ENCODE data around the gene VPS26B. TPM values are rescaled to one million over a fixed set of nuclear protein-coding genes. Genes with fewer than 3 reads are reported as not detected.

Gene VPS26B
- total RNA-seq (25.7 and 28.2 TPM in 2 replicates), polyA plus RNA-seq (29.5 and 37.3 TPM in 2 replicates)

DNA sequence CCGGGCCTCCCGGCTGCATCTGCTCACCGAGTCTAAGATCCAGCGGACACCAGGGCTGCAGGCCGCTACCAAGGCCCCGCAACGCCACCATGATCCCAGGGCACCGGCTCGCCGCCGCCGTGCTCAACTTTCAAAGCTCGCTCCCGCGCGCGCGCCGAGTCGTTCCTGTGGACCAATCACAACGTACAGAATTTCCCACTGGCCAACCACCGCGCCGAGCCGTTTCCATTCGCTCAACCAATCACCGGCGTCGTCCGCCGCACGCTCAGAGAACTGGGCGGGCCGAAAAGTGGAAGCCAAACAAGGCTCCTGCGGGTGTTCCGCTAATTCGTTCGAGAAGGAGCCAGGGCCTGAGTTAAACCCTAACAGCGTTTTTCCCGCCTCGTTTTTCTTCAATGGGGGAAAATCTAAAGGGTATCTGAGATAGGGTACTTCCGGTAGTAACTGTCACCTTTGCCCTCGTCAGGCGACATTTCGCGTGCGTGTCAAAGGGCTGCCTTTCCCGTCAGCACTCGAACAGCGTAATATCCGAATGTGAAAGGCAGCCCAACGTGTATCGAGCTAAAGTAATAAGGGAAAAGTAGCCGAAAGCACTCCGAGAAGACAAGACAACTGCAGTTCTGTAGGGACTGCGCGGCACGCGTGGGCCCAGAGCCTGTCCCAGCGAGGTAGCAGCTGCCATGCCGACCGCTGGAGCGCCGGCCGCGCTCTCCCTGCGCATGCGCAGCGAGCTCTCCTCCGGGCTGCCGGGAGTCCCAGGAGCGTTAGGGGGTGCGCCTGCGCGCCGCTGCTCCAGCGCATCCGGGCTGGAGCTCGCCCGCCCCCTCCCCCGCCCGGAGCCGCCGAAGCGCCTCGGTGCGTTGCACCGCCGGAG, at the start of gene VPS26B, which contains the start of gene NCAPD3:
TSS of gene VPS26B (plus strand) at position 836 of the 874 bp plus-strand sequence. CDS start 452 bp downstream, outside the sequence.
TSS of gene NCAPD3 (minus strand) at position 132 of the 874 bp plus-strand sequence. CDS start at position 91, 41 bp downstream.
- Histone ChIP-seq H4K20me1 (ENCODE audit: insufficient read depth, poor library complexity, severe bottlenecking) (peaks cover 25% of the 10 kb centered on the region), H3K4me2 (peak within 1 kb of the TSS; percentile 98), H3K27ac (peak within 1 kb of the TSS; percentile 86), H3K9me3 (ENCODE audit: low read depth) (no peaks in the 10 kb centered on the region), H3K4me3 (peak within 1 kb of the TSS; percentile 78), H3K36me3 (replicated peaks; ENCODE audit: insufficient read depth, low read depth) (no peaks in the 10 kb centered on the region), H3K4me1 (ENCODE audit: insufficient read depth) (peaks cover 17% of the 10 kb centered on the region), H3K79me2 (peaks cover 68% of the 10 kb centered on the region), H2AFZ (peak within 1 kb of the TSS; percentile 87), H3K9me2 (replicated peaks; ENCODE audit: insufficient read depth) (no peaks in the 10 kb centered on the region), H3K27me3 (no peaks in the 10 kb centered on the region)
- peak; percentile 98 for DNase-seq (ENCODE audit: low spot score)
- no peak for TF ChIP-seq EZH2 (IDR thresholded peaks at IDR 0.05; ENCODE audit: borderline replicate concordance)
- TF ChIP-seq, protein P1, sequence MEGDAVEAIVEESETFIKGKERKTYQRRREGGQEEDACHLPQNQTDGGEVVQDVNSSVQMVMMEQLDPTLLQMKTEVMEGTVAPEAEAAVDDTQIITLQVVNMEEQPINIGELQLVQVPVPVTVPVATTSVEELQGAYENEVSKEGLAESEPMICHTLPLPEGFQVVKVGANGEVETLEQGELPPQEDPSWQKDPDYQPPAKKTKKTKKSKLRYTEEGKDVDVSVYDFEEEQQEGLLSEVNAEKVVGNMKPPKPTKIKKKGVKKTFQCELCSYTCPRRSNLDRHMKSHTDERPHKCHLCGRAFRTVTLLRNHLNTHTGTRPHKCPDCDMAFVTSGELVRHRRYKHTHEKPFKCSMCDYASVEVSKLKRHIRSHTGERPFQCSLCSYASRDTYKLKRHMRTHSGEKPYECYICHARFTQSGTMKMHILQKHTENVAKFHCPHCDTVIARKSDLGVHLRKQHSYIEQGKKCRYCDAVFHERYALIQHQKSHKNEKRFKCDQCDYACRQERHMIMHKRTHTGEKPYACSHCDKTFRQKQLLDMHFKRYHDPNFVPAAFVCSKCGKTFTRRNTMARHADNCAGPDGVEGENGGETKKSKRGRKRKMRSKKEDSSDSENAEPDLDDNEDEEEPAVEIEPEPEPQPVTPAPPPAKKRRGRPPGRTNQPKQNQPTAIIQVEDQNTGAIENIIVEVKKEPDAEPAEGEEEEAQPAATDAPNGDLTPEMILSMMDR (IDR thresholded peaks at IDR 0.05; ENCODE audit: poor library complexity): no peak
- no peak for TF ChIP-seq EZH2phosphoT487 (IDR thresholded peaks at IDR 0.05; ENCODE audit: low read depth, severe bottlenecking, unreplicated experiment)
- under 1% methylated on average over 61 of the region's 89 CpGs for WGBS (ENCODE audit: low lambda C conversion rate, missing lambda C conversion rate)

DNA sequence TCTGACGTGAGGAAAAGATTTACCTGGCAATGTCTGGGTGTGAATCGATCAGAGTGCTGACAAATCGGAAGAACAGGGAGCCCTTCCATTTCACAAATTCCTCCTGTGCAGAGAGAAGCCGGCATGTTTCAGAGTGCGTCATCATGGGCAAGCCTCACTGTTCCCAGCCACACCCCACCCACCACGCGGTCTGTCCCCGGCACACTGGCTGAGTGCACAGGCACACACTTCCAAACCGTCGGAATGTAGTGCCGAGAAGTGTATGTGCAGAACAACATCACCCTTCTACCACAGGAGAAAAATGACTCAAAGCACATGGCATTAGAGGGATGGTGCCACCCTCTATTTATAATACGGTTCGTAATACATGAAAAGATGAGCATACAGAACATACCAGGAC, 48.2 kb upstream of the VPS26B start:
- H3K4me1 ChIP-seq (ENCODE audit: insufficient read depth): no peaks in the 10 kb centered on the region
- no peak overlapping the region for H2AFZ ChIP-seq
- no peak overlapping the region for H3K4me3 ChIP-seq
- H3K9me3 ChIP-seq (ENCODE audit: low read depth): no peaks in the 10 kb centered on the region
- DNase-seq (ENCODE audit: low spot score): no peak
- H3K27me3 ChIP-seq: no peaks in the 10 kb centered on the region
- no peak overlapping the region for H3K4me2 ChIP-seq
- H3K79me2 ChIP-seq: no peaks in the 10 kb centered on the region
- no peaks in the 10 kb centered on the region for H3K36me3 ChIP-seq (replicated peaks; ENCODE audit: insufficient read depth, low read depth)
- TF ChIP-seq, protein P1 (IDR thresholded peaks at IDR 0.05; ENCODE audit: poor library complexity): no peak
- TF ChIP-seq EZH2 (IDR thresholded peaks at IDR 0.05; ENCODE audit: borderline replicate concordance) (no peak), EZH2phosphoT487 (IDR thresholded peaks at IDR 0.05; ENCODE audit: low read depth, severe bottlenecking, unreplicated experiment) (no peak)
- 97% methylated on average over 13 of the region's 13 CpGs for WGBS (ENCODE audit: low lambda C conversion rate, missing lambda C conversion rate)
- H4K20me1 ChIP-seq (ENCODE audit: insufficient read depth, poor library complexity, severe bottlenecking): no peaks in the 10 kb centered on the region
- no peaks in the 10 kb centered on the region for H3K9me2 ChIP-seq (replicated peaks; ENCODE audit: insufficient read depth)
- H3K27ac ChIP-seq: no peak overlapping the region

DNA sequence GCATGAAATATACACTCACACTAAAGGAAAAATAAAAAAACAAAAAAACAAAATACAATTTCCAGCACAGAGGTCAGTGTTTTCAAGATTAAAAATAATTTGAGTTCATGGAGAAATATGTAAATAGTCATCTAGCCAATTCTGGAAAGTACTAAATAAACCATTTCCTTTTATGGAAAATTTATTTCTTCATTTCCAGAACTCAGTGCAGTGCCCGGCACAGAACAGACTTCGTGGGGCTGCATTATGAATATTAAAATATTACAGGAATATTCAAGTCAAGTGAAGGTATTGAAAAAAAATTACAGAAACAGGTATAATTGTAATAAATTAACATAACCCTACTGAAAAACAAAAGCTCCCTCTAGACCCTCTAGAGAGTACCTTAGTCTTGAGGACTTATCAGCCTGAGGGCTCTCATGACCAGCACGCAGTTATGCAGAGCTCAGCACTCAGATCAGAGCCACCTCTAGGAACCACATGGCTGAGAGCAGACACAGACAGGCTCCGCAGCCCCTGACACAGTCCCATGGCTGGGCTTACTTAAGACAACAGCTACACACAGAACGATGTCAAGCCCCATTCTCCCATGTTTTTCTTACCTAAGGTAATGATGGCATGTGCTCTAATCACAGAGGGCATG, 46.3 kb upstream of the VPS26B start:
- H3K4me1 ChIP-seq (ENCODE audit: insufficient read depth): no peaks in the 10 kb centered on the region
- H4K20me1 ChIP-seq (ENCODE audit: insufficient read depth, poor library complexity, severe bottlenecking): no peaks in the 10 kb centered on the region
- no peaks in the 10 kb centered on the region for H3K9me2 ChIP-seq (replicated peaks; ENCODE audit: insufficient read depth)
- no peak for DNase-seq (ENCODE audit: low spot score)
- 82% methylated on average over 5 of the region's 5 CpGs for WGBS (ENCODE audit: low lambda C conversion rate, missing lambda C conversion rate)
- H3K4me3 ChIP-seq: no peak overlapping the region
- H3K27me3 ChIP-seq: no peaks in the 10 kb centered on the region
- no peak for TF ChIP-seq EZH2 (IDR thresholded peaks at IDR 0.05; ENCODE audit: borderline replicate concordance)
- no peak for TF ChIP-seq EZH2phosphoT487 (IDR thresholded peaks at IDR 0.05; ENCODE audit: low read depth, severe bottlenecking, unreplicated experiment)
- TF ChIP-seq, protein P1 (IDR thresholded peaks at IDR 0.05; ENCODE audit: poor library complexity): no peak
- H2AFZ ChIP-seq: no peak overlapping the region
- H3K27ac ChIP-seq: no peak overlapping the region
- no peaks in the 10 kb centered on the region for H3K36me3 ChIP-seq (replicated peaks; ENCODE audit: insufficient read depth, low read depth)
- no peaks in the 10 kb centered on the region for H3K79me2 ChIP-seq
- no peaks in the 10 kb centered on the region for H3K9me3 ChIP-seq (ENCODE audit: low read depth)
- no peak overlapping the region for H3K4me2 ChIP-seq
